Measurements from ENCODE around the gene JUNB.

Gene JUNB

DNA sequence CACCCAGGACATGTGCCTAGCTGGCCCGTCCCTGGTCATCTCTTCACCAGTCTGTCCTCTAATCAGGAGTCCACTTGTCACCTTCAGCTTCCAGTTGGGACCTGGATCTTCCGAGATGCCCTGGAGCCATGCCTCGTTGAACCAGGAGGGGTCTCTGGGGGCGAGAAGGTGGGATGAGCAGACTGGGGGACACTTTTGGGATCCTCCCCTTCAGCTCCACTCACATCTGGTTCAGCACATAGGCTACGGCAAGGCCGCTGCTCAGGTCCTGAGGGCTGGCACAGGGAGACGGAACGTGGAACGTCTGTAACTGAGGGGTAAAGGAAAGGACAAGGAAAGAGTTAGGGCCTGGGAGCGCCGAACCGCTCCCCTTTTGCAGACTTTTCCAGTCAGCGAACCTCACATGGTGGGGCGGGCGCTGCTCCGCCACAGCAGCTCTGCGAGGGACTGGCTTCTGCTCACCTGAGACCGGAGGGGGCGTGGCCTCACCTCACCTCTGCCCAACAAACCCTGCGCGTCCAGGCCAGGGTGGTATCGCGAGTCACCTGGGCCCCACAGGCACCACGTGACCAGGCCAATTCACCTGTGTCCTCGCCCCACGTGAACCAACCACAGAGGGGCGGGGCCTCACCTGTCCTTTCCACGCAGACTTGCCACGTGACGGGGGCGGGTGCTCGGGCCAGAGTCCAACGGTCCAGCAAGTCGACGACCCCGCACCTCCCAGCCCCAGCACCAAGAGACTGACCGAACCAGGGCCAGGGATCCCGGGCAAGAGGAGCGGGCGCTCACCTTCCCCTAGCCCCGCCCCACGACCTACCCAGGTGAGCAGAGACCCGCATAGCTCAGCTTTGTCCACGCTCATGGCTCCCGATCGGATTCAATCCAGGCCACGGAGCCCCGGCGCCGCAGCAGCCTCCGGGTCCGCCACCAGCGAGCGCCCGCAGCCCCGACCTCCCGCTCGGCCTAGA, 16.4 kb upstream of the JUNB start, which contains the start of gene HOOK2:
HOOK2 (minus strand) TSS at position 965 of the 968 bp plus-strand sequence; CDS start at position 862, 103 bp downstream.
- no peak for DNase-seq

DNA sequence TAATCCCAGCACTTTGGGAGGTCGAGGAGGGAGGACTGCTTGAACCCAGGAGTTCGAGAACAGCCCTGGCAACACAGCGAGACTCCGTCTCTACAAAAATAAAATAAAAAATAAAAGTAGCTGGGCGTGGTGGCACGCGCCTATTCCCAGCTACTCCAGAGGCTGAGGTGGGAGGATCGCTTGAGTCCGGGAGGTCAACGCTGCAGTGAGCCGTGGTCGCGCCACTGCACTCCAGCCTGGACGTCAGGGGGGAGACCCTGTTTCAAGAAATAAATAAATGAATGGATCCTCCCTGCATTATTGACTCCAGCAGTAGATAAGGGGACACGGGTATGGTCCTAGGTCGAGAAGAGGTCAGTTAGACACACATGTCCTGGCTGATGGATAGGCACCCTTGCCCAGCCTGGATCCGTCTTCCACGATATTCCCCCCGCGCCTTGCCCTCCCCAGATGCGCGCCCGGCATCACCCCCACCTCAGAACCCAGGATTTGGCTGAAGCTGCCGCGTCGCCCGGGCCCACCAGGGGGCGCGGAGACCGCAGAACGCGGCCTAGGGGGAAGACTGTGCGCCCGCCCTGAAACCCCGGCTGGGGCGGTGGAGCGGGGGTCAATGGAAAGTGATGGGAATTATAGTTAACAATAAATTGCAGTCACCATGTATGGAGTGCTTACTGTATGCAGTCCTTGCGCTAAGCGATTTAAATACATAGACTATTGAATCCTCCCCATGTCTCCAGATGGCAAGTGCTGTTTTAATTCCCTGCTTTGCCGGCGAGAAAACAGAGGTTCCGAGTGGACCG, 13.9 kb upstream of the JUNB start:
- peak; percentile 86 for DNase-seq

DNA sequence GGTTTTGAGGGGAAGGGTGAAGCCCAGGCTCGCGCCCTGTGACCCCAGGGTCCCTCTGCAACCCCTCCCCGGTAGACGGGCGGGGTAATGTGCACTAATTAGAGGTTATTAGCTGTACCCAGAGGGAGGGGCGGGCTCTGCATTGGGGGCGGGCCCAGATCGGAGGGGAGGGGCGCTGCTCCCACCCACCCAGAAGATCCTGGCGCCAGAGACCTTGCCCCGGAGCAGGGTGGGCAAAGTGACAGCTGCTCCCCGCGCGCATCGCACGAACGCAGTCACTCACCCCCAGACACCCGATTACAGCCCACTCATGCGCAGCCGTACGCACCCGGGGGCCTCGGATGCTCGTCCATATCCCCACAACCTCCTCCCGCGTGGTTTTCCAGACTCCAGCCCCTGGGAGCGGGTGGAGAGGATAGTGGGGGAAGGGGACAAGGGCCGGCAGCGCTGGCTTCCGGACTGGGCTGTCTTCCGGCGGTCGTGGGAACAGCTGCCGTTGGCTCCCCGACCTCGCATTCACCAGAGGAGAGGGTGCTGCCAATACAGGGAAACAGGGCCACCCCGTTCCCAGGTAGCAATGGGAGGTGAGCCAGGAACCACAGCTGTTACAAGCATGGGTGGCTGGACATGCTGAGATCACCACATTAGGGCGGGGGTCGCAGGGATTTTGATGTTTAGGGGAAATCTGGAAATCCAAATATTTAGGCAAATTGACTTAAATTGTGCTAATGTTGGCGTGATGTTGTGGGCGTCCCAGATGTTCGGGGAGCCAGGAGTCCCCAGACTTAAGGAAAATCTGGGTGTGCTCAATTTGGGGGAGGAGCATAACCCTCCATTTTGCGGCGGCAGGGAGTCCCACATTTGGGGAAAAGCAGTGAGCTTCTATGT, 13.0 kb upstream of the JUNB start:
- peak; percentile 71 for DNase-seq

DNA sequence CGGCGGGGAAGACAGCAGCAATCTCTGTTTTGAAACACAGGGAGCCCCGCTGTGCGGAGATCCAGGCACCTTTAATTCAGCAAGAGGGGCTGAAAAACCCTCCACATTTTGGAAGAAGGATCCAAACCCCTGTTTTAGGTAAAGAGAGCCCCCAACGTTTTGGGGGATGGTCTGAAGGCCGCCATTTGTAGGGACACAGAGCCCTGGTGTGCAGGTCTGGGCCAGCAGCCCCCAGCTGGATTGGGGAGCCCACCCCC, 12.5 kb upstream of the JUNB start:
- DNase-seq, result no peak

DNA sequence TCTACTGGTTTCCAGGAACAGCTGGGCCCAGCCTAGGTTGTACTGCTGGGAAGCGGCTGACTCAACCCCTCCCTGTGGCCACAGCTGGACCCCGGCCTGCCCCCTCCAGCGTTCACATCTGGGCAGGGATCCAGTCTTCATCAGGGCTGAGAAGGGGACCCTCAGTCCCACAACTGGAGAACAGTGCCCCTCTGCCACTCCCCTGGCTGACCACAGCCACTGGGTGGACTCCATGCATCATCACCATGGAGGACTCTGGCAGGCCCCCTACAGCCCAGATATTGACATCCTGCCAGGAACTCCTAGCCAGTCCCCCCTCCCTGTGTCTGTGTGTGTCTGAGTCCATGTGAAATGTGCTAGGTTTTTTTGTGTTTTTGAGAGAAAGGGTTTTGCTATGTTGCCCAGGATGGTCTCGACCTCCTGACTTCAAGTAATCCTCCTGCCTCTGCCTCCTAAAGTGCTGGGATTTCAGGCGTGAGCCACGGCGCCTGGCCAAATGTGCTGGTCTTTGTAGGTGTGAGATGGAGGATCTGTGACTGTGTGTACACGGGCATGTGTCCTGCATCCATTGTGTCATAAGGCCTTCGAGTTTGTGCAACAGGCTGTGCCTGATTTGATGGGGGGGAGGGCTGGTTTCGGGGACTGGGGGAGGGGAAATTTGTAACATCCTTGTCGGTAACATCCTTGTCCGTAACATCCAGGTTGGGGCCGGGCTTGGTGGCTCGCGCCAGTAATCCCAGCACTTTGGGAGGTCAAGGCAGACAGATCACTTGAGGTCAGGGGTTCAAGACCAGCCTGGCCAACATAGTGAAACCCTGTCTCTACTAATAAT, 11.9 kb upstream of the JUNB start:
- DNase-seq, result peak; percentile 75

DNA sequence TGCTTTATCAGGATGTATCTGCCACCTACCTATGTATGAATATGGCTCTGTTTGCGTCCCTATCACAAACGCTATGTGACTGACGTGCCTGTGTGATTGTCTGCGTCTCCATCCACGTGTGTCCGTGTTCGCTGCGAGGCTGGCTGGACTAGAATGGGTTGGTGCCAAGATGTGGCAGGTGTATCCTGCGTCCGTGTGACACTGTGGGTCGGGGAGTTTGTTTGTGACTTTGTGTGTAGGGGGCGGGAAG, 9.2 kb upstream of the JUNB start:
- DNase-seq, result no peak

DNA sequence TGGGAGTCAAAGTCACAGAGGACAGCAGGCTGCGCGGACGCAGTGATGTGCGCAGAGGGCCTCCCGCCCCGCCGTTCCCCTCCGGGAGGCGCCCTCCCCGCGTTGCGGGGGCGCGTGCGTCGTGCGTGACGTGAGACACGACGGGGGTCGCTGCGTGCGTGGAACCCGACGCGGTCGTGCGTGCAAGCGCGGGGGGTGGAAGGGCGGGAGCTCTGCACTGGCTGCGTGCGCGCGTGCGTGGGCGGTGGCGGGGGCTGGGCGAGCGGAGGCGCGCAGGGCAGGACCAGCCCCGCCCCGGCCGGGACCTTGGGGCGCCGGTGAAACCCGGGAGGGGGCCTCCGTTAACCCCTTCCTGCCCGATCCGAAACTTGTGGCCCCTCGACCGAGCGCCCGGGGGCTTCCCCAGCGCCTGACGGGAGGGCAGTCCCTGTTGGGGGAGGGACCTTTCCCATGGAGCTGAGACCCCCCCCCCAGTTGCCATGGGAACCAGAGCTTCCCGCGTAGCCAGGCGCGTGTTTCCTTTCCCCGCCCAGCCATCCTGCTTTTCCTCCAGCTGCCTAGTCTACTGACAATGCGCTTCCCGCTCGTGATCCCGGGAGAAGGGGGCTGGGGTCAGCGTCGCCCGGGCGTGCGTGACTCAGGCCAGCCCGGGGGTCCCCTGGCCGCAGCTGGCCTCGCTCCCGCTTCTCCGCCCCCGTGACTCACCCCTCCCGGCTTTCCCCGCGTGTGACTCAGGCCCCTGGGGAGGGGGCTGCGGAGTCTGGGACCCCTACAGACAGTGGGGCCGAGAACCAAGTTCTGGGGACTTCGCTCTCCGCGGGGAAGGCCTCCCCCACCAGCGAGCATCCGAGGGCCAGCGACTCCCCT, 8.6 kb upstream of the JUNB start:
- peak; percentile 82 for DNase-seq

DNA sequence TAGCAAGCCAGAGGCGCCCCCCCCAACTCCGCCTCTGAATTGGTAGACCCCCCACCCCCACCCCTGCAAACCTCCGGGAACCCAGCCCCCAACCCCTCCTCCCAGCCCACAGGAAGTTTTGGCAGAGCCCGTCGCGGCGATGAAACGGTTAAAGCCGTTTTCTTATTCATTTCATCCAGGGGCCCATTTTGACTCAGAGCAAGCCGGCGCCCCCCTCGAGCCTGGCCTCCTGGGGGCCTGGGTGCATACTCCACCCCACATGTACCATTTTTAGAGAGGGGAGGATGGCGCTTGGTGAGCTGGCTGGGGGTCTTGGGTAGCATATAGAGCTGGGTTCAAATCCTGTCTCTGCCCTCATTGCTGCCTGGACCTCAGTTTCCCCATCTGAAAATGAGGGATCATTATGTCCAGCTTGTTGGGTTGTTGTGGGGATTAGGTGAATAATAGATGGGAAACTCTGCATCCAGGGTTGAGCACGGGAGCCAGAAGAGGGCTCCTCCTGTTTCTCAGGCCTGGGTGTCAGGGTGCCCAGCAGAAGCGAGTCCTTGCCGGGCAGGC, 7.9 kb upstream of the JUNB start:
- peak; percentile 53 for DNase-seq

DNA sequence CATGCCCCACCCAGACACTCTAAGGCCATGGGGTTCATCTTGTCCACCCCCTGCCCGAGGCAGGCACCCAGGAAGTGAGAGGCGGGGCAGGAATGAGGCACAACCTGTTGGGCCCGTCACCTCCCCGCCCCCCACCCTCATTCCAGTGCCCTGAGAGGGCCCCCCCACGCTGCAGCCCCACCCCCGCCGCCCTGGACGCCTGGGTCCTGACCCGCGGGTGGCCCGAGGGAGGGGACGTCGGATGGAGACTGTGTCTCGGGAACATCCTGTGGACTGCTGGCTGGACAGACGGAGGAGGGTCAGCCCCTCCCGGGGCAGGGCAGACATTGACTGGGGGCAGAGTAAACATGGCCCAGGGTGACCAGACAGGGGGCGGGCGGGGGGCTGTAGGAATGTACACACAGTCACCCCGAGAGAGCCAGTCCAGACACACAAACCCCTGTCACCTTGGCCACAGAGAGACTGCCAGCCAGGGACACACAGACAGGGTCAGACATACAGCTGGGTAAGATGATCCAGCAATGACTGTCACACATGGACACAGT, 7.4 kb upstream of the JUNB start:
- no peak for DNase-seq

DNA sequence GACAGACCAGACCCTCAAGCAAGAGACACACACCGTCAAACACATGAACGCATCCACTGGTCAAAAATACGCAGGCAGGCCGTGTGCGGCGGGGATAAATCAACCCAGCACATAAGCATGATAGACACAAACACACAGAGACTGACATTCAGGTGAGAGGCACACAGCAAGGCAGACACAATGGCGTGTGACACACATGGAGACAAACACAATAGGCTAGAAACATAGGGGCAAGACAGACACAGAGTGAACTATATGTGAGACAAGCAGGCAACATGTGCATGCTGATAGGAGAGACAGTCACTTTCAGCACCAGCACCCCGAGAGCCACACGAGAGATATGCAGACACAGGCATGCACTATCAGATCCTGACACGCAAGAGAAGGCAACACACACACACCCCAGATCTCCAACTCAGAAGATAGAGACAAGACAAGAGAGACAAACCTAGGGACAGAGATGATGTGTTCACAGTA, 6.9 kb upstream of the JUNB start:
- peak; percentile 97 for DNase-seq

DNA sequence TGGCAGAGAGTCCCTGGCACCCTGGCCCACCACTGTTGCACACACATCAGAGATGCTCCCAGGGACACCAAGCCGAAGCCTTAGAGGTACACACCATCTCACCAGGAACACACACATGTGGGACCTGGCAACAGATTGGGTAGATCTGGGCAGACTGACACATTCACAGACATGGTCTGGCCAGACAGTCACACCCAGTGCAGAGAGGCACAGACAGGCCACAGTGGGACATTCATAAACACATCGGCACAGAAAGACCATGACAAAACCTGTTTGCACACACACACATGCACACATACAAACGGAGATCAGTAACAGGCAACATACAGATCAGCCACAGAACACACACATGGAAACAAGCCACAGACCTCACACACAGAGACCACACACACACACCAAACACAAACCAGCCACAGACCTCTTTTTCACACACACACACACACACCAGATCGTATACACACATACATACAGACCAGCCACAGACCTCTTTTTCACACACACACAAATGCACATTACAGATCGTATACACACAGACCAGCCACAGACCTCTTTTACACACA, 6.3 kb upstream of the JUNB start:
- no peak for DNase-seq

DNA sequence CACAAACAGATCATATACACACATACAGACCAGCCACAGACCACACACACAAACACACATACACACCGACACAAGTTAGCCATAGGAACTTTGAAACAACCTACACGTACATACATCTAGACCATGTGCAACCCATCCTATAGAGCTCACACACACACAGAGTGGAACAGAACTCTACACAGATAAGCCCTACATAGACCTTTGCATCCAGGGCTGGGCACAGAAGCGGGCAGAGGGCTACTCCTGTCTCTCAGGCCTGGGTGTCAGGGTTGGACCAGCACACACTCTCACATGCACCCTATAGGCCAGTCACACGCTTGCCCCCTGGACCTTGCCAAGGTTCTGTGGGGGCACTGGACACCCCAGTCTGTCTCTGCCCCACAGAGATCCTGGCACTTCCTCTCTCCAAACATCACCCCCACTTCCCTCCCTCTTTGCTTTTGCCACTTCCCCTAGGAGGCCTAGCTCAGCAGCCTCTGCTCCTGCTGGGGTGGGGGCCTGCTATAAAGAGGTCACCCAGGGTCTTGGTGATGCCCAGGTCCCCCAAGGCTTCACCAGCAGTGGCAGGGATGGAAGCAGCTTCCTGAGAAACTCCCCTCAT, 5.8 kb upstream of the JUNB start:
- peak; percentile 72 for DNase-seq

DNA sequence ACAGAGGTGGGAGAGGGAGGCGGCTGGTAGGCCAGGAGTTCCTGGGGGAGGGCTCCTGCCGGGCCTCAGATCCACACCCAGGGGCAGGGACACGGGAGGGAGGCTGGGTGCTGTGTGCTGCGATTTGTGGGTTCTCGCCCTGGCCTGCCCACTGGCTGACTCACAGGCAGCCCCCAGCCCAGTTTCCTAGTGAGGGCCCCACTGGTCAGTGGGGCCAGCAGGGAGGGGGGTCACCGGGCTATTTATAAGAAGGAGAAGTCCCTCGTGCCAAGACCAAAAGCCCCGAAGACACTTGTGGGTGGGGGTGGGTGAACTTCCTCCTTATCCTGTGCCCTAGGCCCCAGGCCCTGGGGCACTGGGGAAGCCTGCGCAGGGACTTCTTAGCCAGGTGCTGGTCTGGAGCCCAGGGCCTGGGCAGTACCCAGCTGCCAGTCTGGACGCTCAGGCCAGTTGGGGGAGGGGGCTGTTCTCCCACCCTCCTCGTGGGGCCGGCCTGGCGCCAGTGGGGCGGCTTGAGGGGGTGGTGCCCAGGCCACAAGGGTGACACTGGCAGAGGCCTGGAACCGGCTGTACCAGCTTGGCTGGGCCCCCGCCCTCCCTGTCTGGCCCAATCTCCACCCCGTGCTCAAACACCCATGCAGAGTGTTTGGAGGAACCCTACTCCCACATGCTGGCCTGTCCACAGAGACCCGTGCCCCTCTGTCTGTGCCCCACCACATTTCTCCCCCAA, 5.0 kb upstream of the JUNB start:
- DNase-seq, result peak; percentile 80

DNA sequence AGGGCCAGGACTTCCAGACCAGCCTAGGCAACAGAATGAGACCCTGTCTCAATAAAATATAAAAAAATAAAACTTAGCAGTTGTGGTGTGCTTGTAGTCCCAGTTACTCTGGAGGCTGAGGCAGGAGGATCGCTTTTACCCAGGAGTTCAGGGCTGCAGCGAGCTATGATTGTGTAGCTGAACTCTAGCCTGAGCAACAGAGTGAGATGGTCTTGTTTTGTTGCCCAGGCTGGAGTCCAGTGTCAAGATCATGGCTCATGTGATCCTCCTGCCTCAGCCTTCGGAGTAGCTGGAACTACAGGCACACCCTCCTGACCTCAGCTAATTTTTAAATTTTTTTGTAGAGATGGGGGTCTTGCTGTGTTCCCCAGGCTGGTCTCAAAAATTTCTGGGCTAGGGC, 4.3 kb upstream of the JUNB start:
- DNase-seq, result peak; percentile 20

DNA sequence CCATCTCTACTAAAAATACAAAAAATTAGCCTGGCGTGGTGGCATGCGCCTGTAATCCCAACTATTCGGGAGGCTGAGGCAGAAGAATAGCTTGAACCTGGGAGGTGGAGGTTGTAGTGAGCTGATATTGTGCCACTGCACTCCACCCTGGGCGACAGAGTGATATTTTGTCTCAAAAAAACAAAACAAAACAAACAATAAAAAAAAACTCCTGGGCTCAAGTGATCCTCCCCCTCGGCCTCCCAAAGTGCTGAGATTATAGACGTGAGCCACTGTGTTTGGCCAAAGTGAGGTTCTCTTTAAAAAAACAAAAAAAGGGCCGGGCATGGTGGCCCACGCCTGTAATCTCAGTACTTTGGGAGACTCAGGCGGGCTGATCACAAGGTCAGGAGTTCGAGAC, 3.8 kb upstream of the JUNB start:
- DNase-seq, result no peak

DNA sequence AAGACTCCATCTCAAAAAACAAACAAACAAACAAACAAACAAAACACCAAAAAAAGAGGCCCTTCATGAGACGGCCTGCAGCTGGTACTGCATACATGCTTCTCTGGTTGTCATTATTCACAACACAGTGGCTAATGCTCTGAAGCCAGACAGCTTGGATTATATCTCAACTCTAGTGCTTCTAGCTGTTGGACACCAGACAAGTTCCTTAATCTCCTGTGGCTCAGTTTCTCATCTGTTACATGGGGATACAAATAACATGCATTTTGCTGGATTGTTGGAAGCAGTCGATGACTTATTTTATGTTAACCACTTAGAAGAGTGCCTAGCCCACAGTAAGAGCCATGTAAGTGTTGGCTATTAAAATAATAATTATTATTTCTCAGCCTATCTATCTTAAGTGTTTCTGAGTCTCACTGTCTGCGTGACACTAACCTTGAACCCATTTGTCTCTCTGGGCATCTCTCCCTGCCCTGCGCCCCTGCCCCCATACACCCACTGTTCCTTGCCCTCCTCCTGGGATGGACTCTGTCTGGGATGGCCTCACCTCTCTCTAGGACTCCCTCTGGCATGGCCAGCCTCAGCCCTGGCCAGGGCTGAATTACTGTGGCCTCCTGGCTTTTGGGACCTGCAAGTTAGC, 3.1 kb upstream of the JUNB start:
- peak; percentile 71 for DNase-seq

DNA sequence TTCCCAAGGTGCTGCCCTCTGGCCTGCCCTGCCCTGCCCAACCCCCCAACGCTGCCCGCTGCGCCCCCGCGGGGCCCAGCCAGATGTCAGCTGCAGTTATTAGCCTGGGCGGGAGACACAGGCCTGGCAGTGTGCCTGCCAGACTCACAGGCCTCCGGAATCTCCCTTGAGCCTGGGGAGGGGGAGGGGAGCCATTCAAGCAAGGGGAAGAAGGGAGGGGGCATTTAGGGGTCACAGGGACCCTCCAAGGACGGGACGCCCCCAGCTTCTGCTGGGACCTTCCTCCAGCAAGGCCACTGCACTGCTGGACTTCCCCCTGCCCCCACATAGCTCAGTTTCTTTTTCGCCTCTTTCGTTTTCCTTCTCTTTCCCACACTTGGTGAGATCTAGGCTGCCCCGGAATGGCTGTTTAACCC, 2.6 kb upstream of the JUNB start:
- peak; percentile 95 for DNase-seq

DNA sequence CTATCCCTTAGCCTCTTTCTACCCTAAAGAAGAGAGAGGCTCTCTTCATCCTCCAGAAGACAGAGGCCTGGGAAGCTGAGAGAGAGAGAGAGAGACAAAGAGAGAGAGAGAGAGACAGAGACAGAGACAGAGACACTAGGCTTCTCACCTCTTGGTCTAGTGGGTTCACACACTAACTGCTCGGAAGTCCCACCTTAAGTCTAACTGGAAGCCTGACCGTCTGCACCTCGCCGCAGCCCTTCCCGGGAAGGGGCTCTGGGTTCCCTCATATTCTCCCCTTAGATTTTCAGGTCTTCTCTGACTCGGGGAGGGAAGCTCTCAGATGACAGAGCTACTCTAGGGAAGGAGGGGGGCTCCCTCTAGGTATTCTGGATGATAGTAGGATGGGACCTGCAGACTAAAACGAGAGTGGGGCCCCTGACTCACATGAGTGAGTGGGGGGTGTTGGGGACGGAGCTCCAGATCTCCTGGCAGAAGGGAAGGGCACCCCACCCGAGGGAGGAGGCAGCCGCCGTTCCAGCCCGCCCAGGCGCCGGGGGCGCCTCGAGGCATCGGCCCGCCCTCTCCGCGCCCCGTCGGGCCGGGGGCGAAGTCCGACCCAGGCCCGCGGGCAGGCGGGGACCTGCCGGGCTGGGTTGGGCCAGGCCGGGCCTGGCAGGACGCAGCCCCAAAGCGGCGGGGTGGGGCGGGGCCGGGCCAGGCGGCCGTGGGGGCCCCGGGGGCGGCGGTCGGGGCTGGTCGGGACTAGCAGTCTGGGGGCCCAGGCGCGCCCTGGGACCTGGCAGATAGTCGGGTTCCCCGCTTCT, 2.0 kb upstream of the JUNB start:
- peak; percentile 56 for DNase-seq

Data from hematopoietic multipotent progenitor cell treated with erythropoietin and hydrocortisone succinate and interleukin-3 and kit ligand, for 6 days (in vitro differentiated cells).